Endothelial cell of hepatic sinusoid (primary cell): Measurements from ENCODE around the gene BABAM2.
"Not testable (repeated sequence)": the region's sequence is repeated elsewhere in the genome, so short reads cannot be mapped to it uniquely, and the experiment has no call there.

Source experiments
- in situ Hi-C: cut with HindIII; loops from 2 replicates; pipeline ENCODE4 v1.10.0; 2017; ENCODE audit warnings: low sequenced_read_pairs

BABAM2 gene

GRCh38 chr2:28318462-28319117 lies 428.1 kb downstream of the BABAM2 start:
- in situ Hi-C loops = no loop called here

GRCh38 chr2:28319118-28320008 lies 428.8 kb downstream of the BABAM2 start:
- in situ Hi-C loops = no loop called here

- in situ Hi-C loops = no loop called here
These were observed 429.5 kb downstream of the BABAM2 start for GRCh38 chr2:28320009-28320365.

- in situ Hi-C loops = no loop called here
These were observed 429.8 kb downstream of the BABAM2 start for GRCh38 chr2:28320371-28320770.

GRCh38 chr2:28321426-28321825 lies 430.9 kb downstream of the BABAM2 start:
- in situ Hi-C loops = no loop called here

GRCh38 chr2:28322051-28322450 lies 431.5 kb downstream of the BABAM2 start:
- in situ Hi-C loops = no loop called here

GRCh38 chr2:28322456-28322855 lies 431.9 kb downstream of the BABAM2 start:
- in situ Hi-C loops = no loop called here

GRCh38 chr2:28322981-28323396 lies 432.5 kb downstream of the BABAM2 start:
- in situ Hi-C loops = no loop called here

GRCh38 chr2:28325173-28325566 lies 434.6 kb downstream of the BABAM2 start:
- in situ Hi-C loops = no loop called here

GRCh38 chr2:28325567-28326468 lies 435.3 kb downstream of the BABAM2 start:
- in situ Hi-C loops = no loop called here

- in situ Hi-C loops = no loop called here
These were observed 435.9 kb downstream of the BABAM2 start for GRCh38 chr2:28326469-28326805.

GRCh38 chr2:28326881-28327505 lies 436.5 kb downstream of the BABAM2 start:
- in situ Hi-C loops = no loop called here

- in situ Hi-C loops = no loop called here
These were observed 437.0 kb downstream of the BABAM2 start for GRCh38 chr2:28327581-28327955.

- in situ Hi-C loops = no loop called here
These were observed 437.7 kb downstream of the BABAM2 start for GRCh38 chr2:28327956-28328922.

GRCh38 chr2:28329184-28329583 lies 438.7 kb downstream of the BABAM2 start:
- in situ Hi-C loops = no loop called here

- in situ Hi-C loops = not testable (repeated sequence)
These were observed 440.2 kb downstream of the BABAM2 start for GRCh38 chr2:28330722-28331121.

- in situ Hi-C loops = not testable (repeated sequence)
These were observed 441.3 kb downstream of the BABAM2 start for GRCh38 chr2:28331797-28332196.

- in situ Hi-C loops = no loop called here
These were observed 442.2 kb downstream of the BABAM2 start for GRCh38 chr2:28332696-28333095.

- in situ Hi-C loops = no loop called here
These were observed 443.3 kb downstream of the BABAM2 start for GRCh38 chr2:28333606-28334526.
